Myocyte (in vitro differentiated cells): ENCODE results near the gene ADIPOR2. TPM values are rescaled to one million over a fixed set of nuclear protein-coding genes. Genes with fewer than 3 reads are reported as not detected.

Experiments
- DNase-seq: peaks from one replicate; pipeline ENCODE4 v3.0.0-alpha.2; 2012; ENCODE audit warnings: low read depth
- microRNA-seq: library from miRNA; unstranded; fragments of <30 nt; microRNA quantifications from one replicate; pipeline ENCODE4, GENCODE V29; 2016
- total RNA-seq: library from RNA; depleted of rRNA; stranded (reverse); fragments of >200 nt; gene quantifications from 2 replicates; pipeline ENCODE4 v1.2.3, GENCODE V29; 2014

Gene ADIPOR2
- total RNA-seq, 1 donor from 2014 or later = 22.8 TPM

DNA sequence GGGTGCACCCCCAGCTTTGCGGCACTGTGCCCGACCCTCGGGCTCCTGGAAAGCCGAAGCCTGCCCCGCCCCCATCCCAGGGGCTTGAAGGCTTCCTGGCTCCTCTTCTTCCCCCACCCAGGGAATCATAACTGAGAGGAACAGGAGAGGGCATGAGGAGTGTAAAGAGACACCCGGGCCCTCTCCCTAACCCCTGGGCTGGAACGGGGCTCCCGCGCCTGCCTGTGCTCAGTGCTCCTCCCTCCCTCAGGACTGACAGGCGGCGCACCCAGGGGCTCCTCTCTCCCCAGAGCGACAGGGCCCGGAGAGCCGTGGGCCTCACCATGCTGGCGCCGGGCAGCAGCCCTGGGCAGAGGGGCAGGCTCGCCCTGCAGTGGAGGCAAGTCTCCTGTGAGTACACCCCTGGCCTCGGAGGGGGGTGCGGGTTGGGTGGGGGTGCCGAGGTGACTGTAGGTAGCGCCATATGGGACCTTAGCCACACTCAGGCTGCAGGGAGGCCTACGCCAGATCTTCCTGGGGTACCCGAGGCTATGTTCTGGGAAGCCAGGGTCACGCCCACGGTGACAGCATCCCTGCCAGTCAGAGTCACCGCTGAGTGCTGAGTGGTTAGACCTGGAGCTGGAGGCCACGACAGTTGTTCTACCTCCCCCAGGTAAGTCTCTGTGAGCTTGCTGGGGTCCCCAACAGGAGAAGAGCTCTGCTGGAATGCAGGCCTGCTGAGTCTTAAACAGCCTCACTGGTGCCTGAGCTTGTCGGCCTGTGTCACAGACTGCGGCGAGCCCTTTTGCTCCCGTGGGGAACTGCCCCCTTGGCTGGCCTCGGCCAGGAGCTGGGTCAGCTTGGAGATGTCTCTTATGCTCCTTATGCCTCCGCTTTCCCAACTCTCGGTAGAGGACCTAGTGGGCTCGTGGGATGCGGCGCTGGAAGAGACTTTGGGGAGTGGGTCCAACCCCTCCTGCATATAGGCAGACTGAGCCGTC is 137.2 kb downstream of the ADIPOR2 start:
- DNase-seq = no peak

- no peak for DNase-seq
Measured at GRCh38 chr12:1828856-1829255, 138.0 kb downstream of the ADIPOR2 start.

DNA sequence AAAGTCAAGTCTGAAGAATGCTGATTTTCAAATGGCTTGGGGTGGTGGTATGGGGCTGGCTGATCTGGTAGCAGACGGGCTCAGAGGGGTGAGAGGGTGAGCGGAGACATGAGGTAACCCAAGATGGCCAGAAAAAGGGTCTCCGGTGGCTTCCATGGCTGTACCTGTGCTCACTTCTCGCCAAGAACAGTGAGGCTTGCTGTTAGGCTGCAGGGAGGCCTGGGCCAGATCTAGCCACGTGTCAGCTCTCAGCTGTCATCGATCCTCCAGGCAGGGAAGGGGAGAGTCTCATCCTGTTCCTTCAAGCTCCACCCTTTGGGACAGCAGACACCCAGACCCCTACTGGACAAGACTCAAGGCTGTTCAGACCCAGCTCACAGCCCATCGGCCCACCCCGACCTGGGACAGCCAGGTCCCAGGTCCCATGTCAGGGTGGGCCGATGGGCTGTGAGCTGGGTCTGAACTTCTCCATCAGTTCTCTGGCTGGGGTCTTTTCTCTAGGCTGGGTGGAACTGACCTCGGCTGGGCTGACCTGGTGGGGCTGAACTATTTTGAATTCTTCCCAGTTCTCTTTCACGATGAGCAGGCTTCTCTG is 138.5 kb downstream of the ADIPOR2 start:
- DNase-seq = no peak

DNA sequence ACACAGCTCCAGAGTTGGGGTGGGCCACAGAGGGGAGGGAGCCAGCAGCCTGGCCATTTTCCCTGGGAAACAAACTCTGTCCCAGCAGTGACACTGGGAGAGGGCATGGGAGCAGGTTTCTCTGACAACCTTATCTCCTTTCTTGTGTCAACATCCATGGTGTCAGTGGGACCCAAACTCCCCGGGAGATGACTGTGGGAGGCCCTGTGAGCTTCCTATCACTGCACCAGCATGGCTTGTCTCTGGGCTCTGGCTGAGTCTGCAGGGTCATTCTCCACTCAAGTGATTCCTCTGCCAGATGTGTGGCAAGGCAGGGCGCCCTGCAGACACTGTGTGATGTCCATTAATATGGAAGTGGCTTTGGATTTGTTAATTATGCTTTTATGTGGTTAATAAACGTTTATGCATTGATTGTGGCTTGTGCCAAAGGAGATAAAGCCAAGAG is 139.6 kb downstream of the ADIPOR2 start:
- no peak for DNase-seq

- peak; percentile 92 for DNase-seq
Measured at GRCh38 chr12:1830981-1831963, 140.4 kb downstream of the ADIPOR2 start.

GRCh38 chr12:1832801-1833595 is 142.1 kb downstream of the ADIPOR2 start:
- DNase-seq = no peak

DNA sequence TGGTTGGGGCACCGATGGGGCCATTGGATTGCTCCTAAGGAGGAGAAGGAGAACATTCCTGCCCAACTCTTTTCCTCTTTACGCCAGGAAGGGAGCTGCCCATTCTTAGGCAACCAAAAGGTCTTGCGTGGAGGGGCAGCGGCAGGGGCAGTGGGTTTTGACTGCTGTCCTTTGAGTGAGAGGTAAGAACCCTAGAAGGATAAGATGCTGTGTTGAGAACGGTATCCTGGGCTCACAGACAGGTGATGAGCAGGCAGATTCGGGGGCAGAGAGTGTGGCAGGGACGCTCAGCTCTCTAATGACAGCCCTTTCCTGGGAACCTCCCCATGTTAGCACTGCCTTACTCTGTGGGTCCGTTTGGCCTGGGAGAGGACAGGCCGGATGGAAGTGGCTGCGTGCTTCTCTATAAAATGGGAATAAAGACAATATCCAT is 142.7 kb downstream of the ADIPOR2 start:
- DNase-seq = no peak

DNA sequence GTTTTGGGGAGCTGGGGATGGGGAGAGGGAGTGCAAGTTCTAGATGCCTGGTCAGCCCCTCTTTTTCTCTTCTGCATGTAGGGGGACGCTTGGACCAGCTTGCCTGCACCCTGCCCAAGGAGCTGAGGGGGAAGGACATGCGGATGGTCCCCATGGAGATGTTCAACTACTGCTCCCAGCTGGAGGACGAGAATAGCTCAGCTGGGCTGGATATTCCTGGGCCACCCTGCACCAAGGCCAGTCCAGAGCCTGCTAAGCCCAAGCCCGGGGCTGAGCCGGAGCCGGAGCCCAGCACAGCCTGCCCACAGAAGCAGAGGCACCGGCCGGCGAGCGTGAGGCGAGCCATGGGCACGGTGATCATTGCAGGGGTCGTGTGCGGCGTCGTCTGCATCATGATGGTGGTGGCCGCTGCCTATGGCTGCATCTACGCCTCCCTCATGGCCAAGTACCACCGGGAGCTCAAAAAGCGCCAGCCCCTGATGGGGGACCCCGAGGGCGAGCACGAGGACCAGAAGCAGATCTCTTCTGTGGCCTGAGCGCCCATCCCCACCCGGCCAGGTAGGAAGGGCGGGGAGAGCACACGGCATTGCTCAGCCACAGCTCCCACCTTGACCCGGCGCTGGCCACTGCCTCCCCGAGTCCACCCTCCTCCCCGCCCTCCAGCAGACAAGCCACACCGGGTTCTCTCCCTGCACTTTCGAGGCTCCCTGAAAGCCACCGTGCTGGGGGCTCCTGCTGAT is 143.5 kb downstream of the ADIPOR2 start:
- DNase-seq = no peak

DNA sequence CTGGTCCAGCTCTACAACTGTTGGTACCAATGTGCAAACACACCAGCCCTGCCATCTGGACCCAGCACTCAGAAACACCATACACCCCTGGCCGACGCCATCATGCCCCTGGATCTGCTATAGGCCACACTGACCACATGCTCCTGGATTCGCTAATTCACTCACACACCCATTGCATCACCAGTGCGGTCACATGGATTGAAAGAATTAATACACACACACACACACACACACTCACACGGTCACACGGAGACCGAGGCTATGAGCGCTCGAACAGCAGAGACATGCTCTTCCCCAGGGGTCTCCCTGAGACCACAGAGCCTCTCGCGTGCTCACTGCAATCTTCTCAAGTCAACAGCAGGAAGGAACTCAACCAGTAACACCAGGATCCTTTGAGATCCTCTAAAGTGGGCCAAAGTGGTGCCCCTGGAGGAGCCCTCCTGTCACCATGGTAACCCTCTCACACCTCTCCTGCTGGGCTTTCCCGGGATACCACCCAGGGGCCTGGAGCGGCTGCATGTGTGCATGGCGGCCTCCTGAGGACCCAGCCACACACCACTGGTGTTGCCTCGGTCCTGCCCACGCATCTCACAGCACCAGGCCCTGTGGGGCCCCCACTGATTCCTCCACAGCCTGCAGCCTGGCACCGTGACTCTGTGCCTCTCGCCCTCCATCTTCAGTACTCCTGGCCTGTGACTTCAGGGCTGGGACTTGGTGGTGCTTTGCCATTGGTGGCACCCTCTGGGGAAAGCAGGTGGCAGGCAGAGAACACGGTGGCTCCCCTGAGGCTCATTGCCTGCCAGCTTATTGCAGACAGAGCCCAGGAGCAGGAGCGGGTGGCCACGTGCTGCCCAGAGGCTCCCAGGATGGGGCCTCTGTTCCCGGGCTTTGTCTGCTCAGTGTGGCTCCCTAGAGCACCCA is 144.6 kb downstream of the ADIPOR2 start:
- no peak for DNase-seq

DNA sequence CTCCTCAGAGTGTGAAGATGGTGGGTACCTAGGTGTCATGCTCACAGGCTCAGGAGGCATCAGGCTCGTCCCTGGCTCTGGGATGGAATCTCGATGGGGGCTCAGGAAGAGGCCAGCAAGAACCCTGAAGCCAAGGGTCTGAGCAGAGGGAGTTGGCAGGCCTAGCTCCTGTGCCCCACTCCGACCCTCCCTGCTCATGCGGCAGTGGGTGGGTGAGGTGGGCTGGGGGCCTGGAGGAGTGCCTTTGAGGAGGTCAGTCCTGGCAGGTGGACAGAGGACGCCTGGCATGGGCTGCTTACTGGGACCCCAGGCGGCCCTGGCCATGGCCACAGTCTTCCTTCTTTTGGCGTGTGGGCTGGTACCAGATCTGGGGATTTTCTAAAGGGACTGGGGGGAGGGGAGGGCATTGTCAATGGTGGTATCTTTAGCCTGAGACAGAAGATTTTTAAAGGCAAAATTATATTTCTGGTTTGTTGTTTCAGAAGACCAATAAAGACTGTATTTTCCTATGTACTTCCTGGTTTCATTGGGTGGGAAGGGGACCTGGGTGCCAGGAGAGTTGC is 145.5 kb downstream of the ADIPOR2 start:
- DNase-seq = no peak

DNA sequence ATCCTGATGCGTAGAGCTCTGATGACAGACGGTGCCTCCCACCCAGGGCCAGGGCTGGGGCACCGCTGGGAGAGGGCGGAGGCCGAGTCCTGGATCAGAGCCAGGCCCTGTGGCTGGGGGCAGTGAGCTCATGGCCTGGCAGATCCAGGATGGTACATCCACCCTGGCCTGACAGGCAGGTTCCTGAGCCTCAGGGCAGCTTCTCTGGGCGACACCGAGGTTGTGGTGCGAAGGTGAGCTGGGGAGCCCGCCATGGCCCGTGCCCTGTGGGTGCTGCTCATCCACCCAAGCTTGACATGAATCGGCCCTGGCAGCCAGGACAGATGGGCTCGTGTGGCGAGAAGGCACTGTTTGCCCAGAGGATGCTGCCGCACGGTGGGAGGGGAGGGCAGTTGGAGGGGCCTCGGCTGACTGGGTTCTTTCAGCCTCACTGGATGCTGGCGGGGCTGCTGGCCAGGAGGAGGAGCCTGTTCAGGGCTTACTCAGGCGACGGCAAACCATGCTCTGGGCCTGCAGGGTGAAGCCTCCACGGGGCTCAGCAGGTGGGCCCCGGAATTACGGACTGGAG is 146.1 kb downstream of the ADIPOR2 start:
- DNase-seq = no peak

GRCh38 chr12:1837541-1838204 is 146.8 kb downstream of the ADIPOR2 start:
- DNase-seq = no peak

Small RNA genes within 50 kb of the gene (microRNA-seq; reads per million reads assigned to microRNA genes)
- not detected for gene MIR3649

Other genes starting within 250 kb of the ADIPOR2 start
- 8.1 and 11.0 TPM in 2 replicates for gene FBXL14, start 96.5 kb upstream of the ADIPOR2 start, total RNA-seq
- 17.6 and 19.1 TPM in 2 replicates for gene WNT5B, start 61.8 kb upstream of the ADIPOR2 start, total RNA-seq
- 0.11 TPM in 1 of 2 replicates, not detected in the other for gene LRTM2, start 129.5 kb downstream of the ADIPOR2 start, total RNA-seq
- 0.03 and 0.73 TPM in 2 replicates for gene CACNA2D4, start 227.6 kb downstream of the ADIPOR2 start, total RNA-seq